Ecto neural progenitor cell (in vitro differentiated cells): ENCODE results near the gene COA1.
"Not testable (repeated sequence)": the region's sequence is repeated elsewhere in the genome, so short reads cannot be mapped to it uniquely, and the experiment has no call there.

Source experiments
- DNase-seq: peaks from one replicate; pipeline ENCODE4 v3.0.0-alpha.2; 2018; ENCODE audit warnings: low spot score

Gene COA1

GRCh38 chr7:43758029-43758821, 28.9 kb upstream of the COA1 start, which contains the start of gene BLVRA:
Gene BLVRA (plus strand): TSS chr7:43758680. CDS start chr7:43771159, 12,479 bp downstream.
- peak; percentile 78 for DNase-seq

GRCh38 chr7:43757073-43757720, 27.9 kb upstream of the COA1 start:
- DNase-seq: no peak

- DNase-seq: no peak
Observed at GRCh38 chr7:43756368-43757072, 27.2 kb upstream of the COA1 start.

GRCh38 chr7:43754596-43754995, 25.3 kb upstream of the COA1 start:
- DNase-seq: no peak

GRCh38 chr7:43753843-43754242, 24.5 kb upstream of the COA1 start:
- DNase-seq: no peak

GRCh38 chr7:43753271-43753810, 24.0 kb upstream of the COA1 start:
- DNase-seq: no peak

GRCh38 chr7:43752411-43752810, 23.1 kb upstream of the COA1 start:
- no peak for DNase-seq

- no peak for DNase-seq
Observed at GRCh38 chr7:43750016-43750887, 20.9 kb upstream of the COA1 start.

- no peak for DNase-seq
Observed at GRCh38 chr7:43749383-43749940, 20.1 kb upstream of the COA1 start.

- DNase-seq: no peak
Observed at GRCh38 chr7:43747328-43748105, 18.2 kb upstream of the COA1 start.

- DNase-seq: no peak
Observed at GRCh38 chr7:43742692-43743091, 13.4 kb upstream of the COA1 start.

- DNase-seq: no peak
Observed at GRCh38 chr7:43737467-43738127, 8.3 kb upstream of the COA1 start.

GRCh38 chr7:43735802-43736603, 6.7 kb upstream of the COA1 start:
- DNase-seq: no peak

GRCh38 chr7:43735403-43735801, 6.1 kb upstream of the COA1 start:
- DNase-seq: no peak

GRCh38 chr7:43734575-43735332, 5.4 kb upstream of the COA1 start:
- not testable (repeated sequence) for DNase-seq

GRCh38 chr7:43731494-43731893, 2.2 kb upstream of the COA1 start:
- not testable (repeated sequence) for DNase-seq

GRCh38 chr7:43729924-43730248, 563 bp upstream of the COA1 start:
- no peak for DNase-seq

- no peak for DNase-seq
Observed at GRCh38 chr7:43727494-43727893, 1.8 kb downstream of the COA1 start.
